Calu3 (cell line): ENCODE measurements around the gene SF3A2. TPM values are rescaled to one million over a fixed set of nuclear protein-coding genes. Genes with fewer than 3 reads are reported as not detected.

ENCODE experiments used
- BruUV-seq: library from RNA; stranded (reverse); fragments of 400-500 nt; replicated peaks from 2 replicates; lab custom pipeline; 2021; lab: Mats Ljungman, UMichigan
- CTCF ChIA-PET: fragments of 300-600 bp; sonication (Branson Sonifier 250); formaldehyde crosslinking; loops from one replicate; lab custom pipeline; 2022; ENCODE audit warnings: antibody characterized with exemption; lab: Charles Lee
- DNase-seq: peaks from one replicate; pipeline ENCODE4 v3.0.0; 2022
- H3K27ac Mint-ChIP-seq: one replicate; pipeline ENCODE4 v1.8.0; 2022; ENCODE audit warnings: mixed read lengths; ENCODE audit not compliant: unreplicated experiment
- H3K27me3 Mint-ChIP-seq: one replicate; pipeline ENCODE4 v1.8.0; 2022; ENCODE audit warnings: mixed read lengths; ENCODE audit not compliant: unreplicated experiment
- H3K36me3 Mint-ChIP-seq: one replicate; pipeline ENCODE4 v1.8.0; 2022; ENCODE audit warnings: mild to moderate bottlenecking, moderate library complexity, mixed read lengths; ENCODE audit not compliant: insufficient read depth, unreplicated experiment
- H3K4me1 Mint-ChIP-seq: one replicate; pipeline ENCODE4 v1.8.0; 2022; ENCODE audit warnings: mild to moderate bottlenecking, low read depth, mixed read lengths; ENCODE audit not compliant: unreplicated experiment
- H3K4me3 Mint-ChIP-seq: one replicate; pipeline ENCODE4 v1.8.0; 2022; ENCODE audit warnings: mild to moderate bottlenecking, low read depth, moderate library complexity, mixed read lengths; ENCODE audit not compliant: unreplicated experiment
- H3K9me3 Mint-ChIP-seq: one replicate; pipeline ENCODE4 v1.8.0; 2022; ENCODE audit warnings: low read depth, mixed read lengths; ENCODE audit not compliant: unreplicated experiment
- intact Hi-C: fragments of 100-400 bp; cut with micrococcal nuclease; formaldehyde crosslinking; loops from one replicate; pipeline ENCODE4 v1.10.0; 2022; ENCODE audit not compliant: unreplicated experiment
- total RNA-seq: library from RNA; stranded (reverse); gene quantifications from 2 replicates; pipeline ENCODE4 v1.2.3, GENCODE V29; 2022
- TF ChIP-seq, protein P1 (sequence below): fragments of 200-600 bp; IDR thresholded peaks from one replicate; pipeline ENCODE4 v1.8.0; 2022; ENCODE audit warnings: antibody characterized with exemption; ENCODE audit not compliant: unreplicated experiment

SF3A2 gene
- total RNA-seq, 1 experiment from 2014 or later = 83.6 TPM

DNA sequence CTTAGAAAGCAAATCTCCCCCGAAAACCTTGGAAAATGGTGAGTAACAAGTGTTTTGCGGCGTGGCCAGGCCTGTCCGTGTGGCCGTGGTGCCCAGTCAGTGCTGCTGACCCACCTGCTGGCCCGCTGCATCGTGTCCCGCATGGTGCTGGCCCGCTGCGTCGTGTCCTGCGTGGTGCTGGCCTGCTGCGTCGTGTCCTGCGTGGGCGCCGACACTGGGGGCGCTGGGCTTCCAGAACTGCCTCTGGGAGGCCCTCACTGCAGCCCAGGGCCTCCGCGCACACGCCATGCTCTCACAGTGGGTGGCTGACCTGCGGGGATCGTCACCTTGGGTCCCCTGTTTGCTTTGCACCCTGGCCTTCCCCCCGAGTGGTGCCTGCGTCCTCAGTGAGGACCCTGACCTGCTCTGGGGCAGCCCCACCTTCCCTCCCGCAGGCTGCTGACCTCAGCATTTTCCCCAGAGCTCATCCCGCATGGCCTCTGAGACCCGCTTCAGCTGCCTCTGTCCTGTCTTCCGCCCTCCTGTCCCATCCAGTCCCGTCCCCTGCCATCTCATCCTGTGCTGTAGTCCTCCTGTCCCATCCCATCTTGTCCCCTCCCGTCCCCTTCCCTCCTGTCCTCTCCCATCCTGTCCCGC is 11.1 kb upstream of the SF3A2 start:
- no peak overlapping the region for H3K27ac Mint-ChIP-seq
- DNase-seq = no peak
- CTCF ChIA-PET = no interaction called here
- H3K9me3 Mint-ChIP-seq = no peaks in the 10 kb centered on the region
- H3K4me3 Mint-ChIP-seq = no peak overlapping the region
- no peaks in the 10 kb centered on the region for H3K4me1 Mint-ChIP-seq
- peaks cover 44% of the 10 kb centered on the region for H3K36me3 Mint-ChIP-seq
- intact Hi-C loops = no loop called here
- BruUV-seq = no TSS peak
- no peaks in the 10 kb centered on the region for H3K27me3 Mint-ChIP-seq
- TF ChIP-seq, protein P1, sequence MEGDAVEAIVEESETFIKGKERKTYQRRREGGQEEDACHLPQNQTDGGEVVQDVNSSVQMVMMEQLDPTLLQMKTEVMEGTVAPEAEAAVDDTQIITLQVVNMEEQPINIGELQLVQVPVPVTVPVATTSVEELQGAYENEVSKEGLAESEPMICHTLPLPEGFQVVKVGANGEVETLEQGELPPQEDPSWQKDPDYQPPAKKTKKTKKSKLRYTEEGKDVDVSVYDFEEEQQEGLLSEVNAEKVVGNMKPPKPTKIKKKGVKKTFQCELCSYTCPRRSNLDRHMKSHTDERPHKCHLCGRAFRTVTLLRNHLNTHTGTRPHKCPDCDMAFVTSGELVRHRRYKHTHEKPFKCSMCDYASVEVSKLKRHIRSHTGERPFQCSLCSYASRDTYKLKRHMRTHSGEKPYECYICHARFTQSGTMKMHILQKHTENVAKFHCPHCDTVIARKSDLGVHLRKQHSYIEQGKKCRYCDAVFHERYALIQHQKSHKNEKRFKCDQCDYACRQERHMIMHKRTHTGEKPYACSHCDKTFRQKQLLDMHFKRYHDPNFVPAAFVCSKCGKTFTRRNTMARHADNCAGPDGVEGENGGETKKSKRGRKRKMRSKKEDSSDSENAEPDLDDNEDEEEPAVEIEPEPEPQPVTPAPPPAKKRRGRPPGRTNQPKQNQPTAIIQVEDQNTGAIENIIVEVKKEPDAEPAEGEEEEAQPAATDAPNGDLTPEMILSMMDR = no peak

DNA sequence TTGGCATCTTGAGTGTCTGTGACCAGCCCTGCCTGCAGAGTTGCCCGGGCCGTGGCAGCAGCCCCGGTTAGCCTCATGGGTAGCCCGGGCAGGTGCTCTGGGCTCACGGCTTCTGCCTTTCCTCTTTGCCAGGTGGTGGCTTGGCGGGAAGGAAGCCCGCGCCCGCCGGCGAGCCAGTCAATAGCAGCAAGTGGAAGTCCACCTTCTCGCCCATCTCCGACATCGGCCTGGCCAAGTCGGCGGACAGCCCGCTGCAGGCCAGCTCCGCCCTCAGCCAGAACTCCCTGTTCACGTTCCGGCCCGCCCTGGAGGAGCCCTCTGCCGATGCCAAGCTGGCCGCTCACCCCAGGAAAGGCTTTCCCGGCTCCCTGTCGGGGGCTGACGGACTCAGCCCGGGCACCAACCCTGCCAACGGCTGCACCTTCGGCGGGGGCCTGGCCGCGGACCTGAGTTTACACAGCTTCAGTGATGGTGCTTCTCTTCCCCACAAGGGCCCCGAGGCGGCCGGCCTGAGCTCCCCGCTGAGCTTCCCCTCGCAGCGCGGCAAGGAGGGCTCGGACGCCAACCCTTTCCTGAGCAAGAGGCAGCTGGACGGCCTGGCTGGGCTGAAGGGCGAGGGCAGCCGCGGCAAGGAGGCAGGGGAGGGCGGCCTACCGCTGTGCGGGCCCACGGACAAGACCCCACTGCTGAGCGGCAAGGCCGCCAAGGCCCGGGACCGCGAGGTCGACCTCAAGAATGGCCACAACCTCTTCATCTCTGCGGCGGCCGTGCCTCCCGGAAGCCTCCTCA is 10.4 kb upstream of the SF3A2 start:
- intact Hi-C loops = no loop called here
- TF ChIP-seq, protein P1 = no peak
- CTCF ChIA-PET = no interaction called here
- no peaks in the 10 kb centered on the region for H3K27me3 Mint-ChIP-seq
- DNase-seq = no peak
- BruUV-seq = no TSS peak
- no peak overlapping the region for H3K4me3 Mint-ChIP-seq
- H3K36me3 Mint-ChIP-seq = peaks cover 51% of the 10 kb centered on the region
- H3K27ac Mint-ChIP-seq = no peak overlapping the region
- no peaks in the 10 kb centered on the region for H3K4me1 Mint-ChIP-seq
- no peaks in the 10 kb centered on the region for H3K9me3 Mint-ChIP-seq

DNA sequence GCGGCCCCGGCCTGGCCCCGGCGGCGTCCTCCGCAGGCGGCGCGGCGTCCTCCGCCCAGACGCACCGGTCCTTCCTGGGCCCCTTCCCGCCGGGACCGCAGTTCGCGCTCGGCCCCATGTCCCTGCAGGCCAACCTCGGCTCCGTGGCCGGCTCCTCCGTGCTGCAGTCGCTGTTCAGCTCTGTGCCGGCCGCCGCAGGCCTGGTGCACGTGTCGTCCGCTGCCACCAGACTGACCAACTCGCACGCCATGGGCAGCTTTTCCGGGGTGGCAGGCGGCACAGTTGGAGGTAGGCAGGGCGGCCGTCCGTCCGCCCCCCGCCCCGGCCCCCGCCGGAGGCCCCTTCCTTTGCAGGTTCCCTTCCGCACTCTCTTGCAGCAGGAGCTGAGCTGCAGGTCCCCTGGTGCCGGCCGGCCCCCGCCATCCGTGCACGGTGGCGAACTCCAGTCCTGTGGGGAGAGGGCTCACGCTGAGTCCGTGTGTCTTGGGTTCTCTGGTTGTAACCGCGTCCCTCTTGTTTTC is 9.7 kb upstream of the SF3A2 start:
- H3K36me3 Mint-ChIP-seq = peaks cover 55% of the 10 kb centered on the region
- no peak for DNase-seq
- TF ChIP-seq, protein P1 = no peak
- H3K27ac Mint-ChIP-seq = no peak overlapping the region
- H3K4me1 Mint-ChIP-seq = no peaks in the 10 kb centered on the region
- CTCF ChIA-PET = no interaction called here
- H3K4me3 Mint-ChIP-seq = no peak overlapping the region
- H3K27me3 Mint-ChIP-seq = no peaks in the 10 kb centered on the region
- BruUV-seq = no TSS peak
- no peaks in the 10 kb centered on the region for H3K9me3 Mint-ChIP-seq
- intact Hi-C loops = no loop called here

DNA sequence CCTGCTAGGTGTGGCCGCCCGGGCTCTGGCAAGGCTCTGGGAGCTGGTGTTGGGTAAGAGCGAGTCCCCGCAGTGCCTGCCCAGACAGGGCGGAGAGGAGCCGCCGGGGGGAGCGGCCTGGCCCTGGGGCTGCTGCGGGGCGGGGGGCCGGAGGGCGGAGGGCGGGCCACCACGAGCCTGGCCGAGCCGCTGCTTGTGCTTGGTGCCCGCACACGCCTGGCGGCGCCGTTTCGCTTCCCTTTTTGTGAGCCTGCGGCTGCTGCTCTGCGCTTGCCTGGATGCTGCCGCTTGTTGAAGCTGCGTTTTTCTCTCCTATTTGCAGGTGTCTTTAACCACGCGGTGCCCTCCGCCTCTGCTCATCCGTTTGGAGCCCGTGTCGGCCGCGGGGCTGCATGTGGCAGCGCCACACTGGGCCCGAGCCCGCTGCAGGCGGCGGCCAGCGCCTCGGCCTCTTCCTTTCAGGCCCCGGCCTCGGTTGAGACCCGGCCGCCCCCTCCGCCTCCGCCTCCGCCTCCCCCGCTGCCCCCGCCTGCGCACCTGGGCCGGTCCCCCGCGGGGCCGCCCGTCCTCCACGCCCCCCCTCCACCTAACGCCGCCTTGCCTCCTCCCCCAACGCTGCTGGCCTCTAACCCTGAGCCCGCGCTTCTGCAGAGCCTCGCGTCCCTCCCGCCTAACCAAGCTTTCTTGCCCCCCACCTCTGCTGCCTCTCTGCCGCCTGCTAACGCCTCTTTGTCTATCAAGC is 9.0 kb upstream of the SF3A2 start:
- TF ChIP-seq, protein P1 = no peak
- Mint-ChIP-seq H3K4me1 (no peaks in the 10 kb centered on the region), H3K36me3 (peaks cover 56% of the 10 kb centered on the region), H3K27me3 (no peaks in the 10 kb centered on the region), H3K27ac (no peak overlapping the region), H3K9me3 (no peaks in the 10 kb centered on the region), H3K4me3 (no peak overlapping the region)
- DNase-seq = no peak
- no TSS peak for BruUV-seq
- CTCF ChIA-PET = no interaction called here
- intact Hi-C loops = no loop called here
